ENCODE results near the gene ZSWIM4.
"Not testable (repeated sequence)": the region's sequence is repeated elsewhere in the genome, so short reads cannot be mapped to it uniquely, and the experiment has no call there.

Gene ZSWIM4
- total RNA-seq, result 7.1 reads per million, percentile 26 among the genes with 10 or more reads in this experiment

DNA sequence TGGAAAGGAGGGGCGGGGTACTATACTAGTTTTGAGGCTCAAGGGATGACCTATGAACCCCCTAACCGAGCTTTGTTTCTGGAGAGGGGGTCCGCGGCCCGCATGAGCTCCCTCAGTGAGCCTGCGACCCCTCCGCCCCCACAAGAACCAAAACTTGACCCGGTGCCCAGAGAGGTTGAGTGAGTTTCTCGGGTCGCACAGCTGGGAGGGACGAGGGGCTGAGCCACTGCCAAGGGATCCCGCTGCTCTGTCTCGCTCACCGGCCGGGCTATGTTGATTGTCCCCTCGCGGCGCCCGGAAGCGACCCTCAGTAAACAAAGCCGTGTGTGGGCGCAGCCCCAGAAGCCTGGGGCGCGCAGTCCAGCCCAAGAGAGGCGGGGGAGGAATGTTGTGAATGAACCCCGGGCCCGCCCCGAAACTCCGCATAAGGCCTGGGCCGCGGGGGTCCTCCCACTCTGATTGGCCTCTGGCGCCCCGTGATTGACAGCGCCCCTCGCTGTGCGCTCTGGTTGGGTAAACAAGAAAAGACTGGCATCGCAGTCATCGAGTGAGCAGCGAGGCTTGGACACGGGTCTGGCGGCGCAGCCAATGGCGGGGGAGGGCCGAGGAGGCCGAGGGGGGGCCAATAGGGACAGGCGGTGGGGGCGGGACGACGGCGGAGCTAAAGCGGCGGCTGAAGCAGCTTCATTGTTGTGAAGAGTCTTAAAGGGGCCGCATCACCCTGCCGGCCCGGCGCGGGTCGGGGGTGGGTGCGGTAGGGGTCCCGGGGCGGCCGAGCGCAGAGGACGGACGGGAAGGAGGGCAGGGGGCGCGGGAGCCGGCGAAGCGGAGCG, at the start of gene ZSWIM4:
Gene ZSWIM4, plus strand, starts transcription at position 687 of the 833 bp plus-strand sequence. CDS start 206 bp downstream, outside the sequence.
- peak; percentile 76 for DNase-seq

DNA sequence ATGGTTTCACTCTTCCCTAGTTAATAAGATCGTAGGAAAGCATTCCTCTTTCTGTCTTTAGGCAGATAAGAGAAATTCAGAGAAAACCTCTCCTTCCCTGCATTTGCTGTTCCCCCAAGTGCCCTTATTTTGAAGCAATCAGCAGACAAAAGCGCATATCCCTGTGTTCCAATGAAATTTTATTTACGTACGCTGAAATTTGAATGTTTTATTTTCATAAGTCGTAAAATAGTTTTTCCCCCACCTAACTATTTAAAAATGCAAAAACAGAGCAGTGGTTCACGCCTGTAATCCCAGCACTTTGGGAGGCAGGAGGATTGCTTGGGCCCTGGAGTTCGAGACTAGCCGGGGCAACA, 48.2 kb upstream of the ZSWIM4 start:
- DNase-seq, result no peak

DNA sequence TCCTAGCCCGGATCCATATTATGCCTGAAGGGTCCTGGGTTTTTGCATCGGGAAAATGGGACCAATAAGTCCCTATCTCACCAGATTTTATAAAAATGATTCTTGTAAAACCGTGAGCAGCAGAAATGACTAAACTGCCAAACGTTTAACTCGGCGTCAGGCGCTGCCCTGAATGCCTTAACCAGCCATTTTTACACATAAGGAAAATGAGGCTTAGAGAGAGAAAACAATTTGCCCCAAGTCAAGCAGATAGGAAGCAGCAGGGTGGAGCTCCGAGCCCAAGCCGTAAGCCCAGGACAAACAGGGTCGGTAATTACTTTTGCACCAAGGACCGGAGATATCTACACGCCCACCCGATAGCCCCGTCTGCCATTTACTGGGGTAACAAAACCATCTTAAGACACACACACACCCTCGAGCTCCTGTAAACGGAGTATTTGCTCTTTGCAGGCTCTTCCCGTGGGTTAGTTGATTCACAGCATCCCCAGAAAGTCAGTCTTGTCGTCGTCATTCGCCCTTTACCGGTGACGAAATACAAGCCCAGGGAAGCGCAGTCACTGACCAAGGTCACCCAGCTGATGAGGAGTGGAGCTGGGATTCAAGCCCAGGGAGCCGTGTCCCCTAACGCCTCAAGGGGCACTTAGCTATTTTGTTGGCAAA, 46.9 kb upstream of the ZSWIM4 start:
- DNase-seq, result no peak

DNA sequence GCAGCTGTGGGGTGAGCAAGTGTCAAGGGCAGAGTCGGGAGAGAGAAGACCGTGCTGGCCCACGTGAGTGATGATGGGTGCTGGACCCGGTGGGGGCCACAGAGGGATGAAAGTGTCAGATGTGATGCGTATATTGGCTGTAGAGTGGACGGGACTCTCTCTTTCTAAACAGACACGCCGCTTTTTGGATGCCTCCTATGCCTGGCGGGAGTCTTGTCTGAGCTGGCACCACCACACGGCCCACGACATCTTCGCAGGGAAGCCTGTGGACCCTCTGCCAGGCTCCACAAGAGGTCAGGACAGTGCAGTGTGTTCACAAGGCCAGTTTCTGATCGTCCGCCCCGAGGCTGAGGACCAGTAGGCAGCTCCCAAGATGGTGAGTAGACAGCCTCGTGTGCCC, 43.8 kb upstream of the ZSWIM4 start:
- DNase-seq, result no peak

DNA sequence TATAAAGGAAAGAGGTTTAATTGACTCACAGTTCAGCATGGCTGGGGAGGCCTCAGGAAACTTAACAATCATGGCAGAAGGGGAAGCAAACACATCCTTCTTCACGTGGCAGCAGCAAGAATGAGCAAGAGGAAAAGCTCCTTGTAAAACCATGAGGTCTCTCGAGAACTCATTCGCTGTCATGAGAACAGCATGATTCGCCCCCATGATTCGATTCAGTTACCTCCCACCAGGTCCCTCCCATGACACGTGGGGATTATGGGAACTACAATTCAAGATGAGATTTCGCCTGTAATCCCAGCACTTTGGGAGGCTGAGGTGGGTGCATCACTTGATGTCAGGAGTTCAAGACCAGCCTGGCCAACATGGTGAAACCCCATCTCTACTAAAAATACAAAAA, 41.6 kb upstream of the ZSWIM4 start:
- DNase-seq, result not testable (repeated sequence)

DNA sequence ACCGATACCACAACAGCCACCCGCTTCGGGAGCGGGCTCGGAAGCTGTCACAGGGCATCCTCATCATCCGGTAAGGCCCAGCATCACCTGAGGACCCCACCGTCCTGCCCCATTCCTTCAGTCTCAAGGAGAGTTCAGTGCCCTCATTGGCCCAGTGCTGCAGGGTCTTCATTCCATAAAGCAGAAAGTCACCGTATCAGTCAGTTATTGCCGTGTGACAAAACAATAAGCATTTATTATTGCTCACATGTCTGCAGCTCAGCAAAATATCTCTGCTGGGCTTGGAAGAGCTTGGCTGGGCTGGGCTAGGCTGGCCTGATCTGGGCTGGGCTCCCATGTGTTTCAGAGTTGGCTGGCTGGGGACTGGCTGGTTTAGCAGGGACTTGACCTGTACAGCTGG, 39.0 kb upstream of the ZSWIM4 start:
- DNase-seq, result no peak

DNA sequence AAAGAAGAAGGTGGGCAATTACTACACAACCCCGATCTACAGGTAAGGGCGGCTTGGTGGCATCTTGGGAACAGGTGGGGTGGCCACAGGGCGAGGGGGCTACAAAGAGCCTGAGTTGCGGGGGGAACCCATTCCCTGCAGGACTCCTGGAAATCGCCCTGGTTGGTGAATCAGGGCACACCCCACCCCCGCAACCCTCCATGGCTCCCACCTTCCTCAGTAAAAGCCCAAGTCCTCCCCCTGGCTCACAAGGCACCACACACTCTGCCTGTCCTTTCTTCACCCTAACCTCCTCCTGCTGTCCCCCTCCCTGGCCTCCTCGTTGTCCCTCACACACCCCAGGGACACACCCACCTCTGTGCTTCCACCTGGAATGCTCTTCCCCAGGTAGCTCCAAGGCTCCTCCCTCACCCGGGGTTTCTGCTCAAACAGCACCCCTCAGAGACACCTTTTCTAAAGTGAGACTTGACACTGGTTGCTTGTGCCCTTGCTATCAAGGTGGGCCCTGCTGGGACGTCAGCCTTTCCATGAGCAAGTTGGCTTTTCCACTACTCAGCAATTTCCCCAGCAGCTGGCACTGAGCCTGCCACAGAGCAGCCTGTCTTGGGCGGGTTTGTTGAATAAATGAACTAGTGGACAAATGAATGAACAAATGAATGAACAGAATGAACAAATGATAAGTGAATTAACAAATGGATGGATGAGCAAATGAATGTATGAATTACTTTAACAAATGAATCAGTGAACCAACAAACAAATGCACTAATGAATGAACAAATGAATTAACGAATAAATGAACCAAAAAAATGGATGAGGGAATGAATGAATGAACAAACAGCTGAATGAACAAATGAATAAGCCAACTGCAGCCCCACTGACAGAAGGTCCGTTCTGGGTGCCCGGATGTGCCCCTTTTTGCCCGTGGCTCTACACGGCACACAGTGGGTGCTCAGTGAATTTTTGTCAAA, 37.2 kb upstream of the ZSWIM4 start:
- no peak for DNase-seq

DNA sequence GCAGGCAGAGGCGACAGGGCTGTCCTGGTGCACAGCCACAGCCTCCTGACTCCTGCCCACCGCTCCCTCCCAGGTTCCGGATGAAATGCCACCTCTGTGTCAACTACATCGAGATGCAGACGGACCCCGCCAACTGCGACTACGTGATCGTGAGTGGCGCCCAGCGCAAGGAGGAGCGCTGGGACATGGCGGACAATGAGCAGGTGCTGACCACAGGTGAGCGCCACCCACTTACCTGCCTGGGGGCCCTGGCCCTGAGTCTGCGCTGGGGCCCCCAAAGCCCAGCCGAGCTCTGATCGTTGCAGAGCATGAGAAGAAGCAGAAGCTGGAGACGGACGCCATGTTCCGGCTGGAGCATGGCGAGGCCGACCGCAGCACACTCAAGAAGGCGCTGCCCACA, 36.4 kb upstream of the ZSWIM4 start:
- no peak for DNase-seq

DNA sequence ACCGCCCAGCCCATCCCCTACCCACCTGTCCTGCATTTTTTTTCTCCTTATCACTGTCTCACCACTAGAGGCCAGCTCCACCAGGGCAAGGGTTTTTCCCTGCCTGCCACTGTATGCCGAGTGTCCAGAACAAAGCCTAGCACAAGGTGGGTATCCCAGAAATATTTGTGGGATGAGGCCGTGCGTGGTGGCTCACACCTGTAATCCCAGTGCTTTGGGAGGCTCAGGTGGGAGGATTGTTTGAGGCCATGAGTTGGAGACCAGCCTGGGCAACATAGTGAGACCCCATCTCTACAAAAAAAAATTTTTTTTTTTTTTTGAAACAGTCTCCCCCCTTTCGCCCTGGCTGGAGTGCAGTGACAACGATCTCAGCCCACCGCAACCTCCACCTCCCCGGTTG, 33.8 kb upstream of the ZSWIM4 start:
- no peak for DNase-seq

DNA sequence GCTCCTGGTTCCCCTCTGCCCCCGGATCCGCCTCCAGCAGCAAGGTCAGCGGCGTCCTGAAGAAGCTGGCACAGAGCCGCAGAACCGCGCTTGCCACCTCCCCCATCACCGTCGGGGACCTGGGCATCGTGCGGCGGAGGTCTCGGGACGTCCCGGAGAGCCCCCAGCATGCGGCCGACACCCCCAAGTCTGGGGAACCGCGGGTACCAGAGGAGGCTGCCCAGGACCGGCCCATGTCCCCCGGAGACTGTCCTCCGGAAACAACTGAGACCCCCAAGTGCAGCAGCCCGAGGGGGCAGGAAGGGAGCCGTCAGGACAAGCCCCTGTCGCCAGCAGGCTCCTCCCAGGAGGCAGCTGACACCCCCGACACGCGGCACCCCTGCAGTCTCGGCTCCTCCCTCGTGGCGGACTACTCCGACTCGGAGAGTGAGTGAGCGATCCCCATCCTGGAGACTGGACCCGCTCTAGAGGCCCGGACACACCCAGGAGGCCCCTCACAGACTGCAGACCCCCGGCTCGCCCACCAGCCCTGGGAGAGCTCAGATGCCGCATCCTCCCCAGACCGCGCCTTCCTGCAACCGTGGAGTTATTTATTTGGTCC, 32.5 kb upstream of the ZSWIM4 start:
- DNase-seq, result no peak

DNA sequence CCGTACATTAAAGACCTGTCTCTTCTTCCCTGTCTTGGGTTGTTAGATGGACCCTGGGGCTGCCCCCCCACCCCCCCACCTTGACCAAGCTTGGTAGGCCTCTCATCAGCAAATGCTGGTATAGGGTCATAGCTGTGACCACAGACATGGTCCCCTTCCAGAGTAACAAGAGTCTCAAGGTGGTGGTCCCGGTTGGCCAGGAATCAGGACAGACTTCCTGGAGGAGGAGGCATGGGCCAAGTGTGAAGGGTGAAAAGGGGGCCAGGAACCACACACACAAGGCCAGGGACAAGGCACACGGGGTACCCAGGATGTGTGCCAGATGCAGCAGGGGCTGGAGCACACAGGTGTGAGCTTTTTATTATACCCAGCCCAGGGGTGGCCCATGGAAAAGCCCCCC, 32.0 kb upstream of the ZSWIM4 start:
- no peak for DNase-seq

DNA sequence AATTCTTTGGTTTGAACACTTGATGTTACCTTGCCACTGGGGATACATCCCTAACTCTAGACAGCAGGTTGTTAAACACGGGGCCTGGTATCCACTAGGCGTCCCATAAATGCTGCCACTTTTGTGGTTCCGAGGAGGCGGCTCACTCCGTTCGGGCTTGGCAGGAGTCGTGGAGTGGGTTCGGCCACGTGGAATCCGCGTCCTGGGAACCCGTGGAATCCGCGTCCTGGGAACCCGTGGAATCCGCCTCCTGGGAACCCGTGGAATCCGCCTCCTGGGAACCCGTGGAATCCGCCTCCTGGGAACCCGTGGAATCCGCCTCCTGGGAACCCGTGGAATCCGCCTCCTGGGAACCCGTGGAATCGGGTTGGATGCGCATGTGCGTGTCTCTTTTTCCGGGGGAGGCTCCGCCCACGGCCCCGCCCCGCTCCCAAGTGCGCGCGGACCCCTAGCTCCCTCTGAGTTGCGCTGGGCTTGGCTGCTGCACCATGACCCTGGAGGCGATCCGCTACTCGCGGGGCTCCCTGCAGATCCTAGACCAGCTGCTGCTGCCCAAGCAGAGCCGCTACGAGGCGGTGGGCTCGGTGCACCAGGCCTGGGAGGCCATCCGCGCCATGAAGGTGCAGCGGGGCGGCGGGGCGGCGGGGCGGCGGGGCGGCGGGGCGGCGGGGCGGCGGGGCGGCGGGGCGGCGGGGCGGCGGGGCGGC, 31.0 kb upstream of the ZSWIM4 start, which contains the start of gene MRI1:
Gene MRI1, plus strand, starts transcription at position 422 of the 707 bp plus-strand sequence. Its CDS starts 67 bp downstream, at position 489.
- DNase-seq, result peak; percentile 46

DNA sequence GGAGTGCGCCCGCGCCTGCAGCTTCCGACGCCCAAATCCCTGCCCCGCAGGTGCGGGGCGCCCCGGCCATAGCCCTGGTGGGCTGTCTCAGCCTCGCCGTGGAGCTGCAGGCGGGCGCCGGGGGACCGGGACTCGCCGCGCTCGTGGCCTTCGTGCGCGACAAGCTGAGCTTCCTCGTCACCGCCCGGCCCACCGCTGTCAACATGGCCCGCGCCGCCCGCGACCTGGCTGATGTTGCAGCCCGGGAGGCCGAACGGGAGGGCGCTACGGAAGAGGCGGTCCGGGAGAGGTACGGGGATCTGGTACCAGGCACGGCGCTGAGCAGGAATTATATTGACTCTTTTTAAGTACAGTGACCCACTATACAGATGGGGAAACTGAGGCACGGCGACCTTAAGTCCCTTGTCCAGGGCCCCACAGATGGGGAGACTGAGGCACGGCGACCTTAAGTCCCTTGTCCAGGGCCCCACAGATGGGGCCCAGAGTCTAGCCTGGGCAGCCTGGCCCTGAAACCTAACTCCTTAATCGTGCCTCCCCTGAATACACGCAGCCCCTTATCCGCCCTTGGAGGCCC, 30.3 kb upstream of the ZSWIM4 start:
- DNase-seq, result peak; percentile 28

DNA sequence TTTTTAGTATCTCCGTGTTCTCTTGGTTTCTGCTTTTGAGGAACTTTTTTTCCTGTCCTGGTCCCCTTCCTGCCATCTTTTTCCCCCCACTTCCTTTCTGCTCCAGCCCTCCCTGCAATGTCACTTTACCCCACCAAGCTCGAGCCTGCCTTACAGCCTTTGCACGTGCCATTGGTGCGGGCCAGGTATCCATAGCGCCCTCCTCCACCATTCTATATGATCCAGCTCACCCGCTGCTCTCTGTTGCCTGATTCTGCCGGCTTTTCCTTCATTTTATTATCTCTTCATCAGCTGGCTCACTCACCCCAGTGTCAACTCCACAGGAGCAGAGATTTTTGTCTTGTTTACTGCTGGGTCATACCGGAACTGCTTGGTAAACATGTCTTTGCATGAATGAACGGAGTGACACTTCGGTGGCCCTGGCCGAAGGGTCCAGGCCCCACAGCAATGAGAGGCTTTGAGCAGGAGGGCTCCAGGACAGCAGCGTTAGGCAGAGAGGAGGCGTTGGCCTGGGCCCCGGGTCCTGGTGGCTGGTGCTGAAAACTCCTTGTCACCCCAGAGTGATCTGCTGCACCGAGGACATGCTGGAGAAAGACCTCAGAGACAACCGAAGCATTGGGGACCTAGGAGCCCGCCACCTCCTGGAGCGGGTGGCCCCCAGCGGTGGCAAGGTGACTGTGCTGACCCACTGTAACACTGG, 29.7 kb upstream of the ZSWIM4 start:
- no peak for DNase-seq

DNA sequence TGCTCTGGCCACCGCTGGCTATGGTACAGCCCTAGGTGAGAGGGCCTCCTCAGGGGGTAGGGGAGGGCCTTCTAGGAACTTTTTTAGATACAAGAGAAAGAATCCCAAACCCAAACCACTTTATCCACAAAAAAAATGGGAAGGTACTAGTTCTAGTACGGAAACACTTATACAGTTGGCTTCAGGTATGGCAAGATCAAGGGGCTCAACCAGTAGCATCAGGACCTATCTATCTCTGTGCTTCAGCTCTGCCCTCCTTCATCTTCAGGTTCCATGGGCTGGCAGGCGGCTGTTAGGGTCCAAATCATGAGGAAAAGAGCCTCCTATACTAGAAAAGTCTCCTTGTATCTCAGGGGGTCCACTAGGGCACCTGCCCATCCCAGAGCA, 29.2 kb upstream of the ZSWIM4 start:
- DNase-seq, result no peak

DNA sequence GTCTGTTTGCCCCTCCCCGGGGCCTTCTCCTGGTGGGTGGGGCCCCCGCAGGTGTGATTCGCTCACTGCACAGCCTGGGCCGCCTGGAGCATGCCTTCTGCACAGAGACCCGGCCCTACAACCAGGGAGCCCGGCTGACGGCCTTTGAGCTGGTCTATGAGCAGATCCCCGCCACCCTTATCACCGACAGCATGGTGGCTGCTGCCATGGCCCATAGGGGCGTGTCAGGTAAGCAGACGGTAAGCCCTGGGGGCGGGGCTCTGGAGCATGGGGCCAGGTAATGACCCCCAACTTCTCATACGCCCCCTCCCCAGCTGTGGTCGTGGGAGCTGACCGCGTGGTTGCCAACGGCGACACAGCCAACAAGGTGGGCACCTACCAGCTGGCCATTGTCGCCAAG, 26.7 kb upstream of the ZSWIM4 start:
- DNase-seq, result no peak

DNA sequence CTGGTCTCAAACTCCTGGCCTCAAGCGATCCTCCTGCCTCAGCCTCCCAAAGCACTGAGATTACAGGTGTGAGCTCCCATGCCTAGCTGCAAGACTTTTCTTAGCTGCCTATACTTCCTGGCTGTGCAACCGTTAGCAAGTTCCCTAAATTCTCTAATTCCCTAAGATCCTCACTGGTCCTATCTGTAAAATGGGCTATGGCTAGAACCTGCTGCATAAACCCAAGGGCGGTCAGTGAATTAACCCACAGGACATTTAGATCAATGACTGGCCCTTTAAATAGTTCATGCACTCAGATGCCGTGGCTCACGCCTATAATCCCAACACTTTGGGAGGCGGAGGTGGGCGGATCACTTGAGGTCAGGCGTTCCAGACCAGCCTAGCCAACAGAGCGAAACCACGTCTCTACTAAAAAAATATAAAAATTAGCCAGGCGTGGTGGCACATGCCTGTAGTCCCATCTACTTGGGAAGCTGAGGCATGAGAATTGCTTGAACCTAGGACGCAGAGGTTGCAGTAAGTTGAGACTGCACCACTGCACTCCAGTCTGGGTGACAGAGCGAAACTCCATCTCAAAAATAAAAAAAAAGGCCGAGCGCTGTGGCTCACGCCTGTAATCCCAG, 25.1 kb upstream of the ZSWIM4 start:
- no peak for DNase-seq

DNA sequence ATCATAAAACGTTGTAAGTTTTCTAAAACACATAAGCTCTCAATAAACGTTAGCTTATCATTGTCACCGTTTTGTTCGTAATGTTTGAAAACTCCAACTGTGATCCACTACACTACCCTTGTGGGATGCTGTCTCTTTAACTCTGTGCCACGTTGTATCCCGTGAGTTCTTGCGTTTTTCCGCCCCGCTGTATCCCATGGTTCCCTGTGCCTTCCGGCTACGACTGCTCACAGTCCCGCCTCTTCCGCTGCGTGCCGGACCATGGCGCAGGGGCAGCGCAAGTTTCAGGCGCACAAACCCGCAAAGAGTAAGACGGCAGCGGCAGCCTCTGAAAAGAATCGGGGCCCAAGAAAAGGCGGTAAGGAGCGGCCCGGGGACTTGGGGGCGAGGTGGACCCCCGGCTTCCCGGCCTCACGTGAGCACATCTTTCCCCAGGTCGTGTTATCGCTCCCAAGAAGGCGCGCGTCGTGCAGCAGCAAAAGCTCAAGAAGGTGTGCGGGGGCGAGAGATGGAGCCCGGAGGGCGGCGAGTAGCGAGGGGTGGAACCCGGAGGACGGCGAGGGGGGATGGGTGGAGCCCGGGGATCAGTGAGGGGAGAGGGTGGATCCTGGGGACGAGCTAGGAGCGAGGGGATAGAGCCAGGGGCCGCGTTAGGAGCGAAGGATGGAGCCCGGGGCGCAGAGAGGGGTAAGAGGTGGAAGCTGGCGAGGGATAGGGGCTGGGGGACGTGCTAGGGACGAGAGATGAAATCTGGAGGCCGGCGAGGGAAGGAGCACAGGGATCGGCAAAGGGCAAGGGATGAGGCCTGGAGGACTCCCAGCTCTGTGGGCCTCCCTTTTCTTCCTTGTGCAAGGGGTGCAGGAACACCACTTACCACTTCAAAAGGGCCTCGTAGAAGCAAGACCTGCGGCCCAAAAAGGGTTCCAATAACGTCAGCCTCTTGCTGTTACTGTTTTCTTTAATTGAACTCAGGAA, 20.7 kb upstream of the ZSWIM4 start, which contains the start of gene C19orf53:
Gene C19orf53, plus strand, starts transcription at position 240 of the 975 bp plus-strand sequence. Its CDS starts 22 bp downstream, at position 262.
- DNase-seq, result peak; percentile 87

DNA sequence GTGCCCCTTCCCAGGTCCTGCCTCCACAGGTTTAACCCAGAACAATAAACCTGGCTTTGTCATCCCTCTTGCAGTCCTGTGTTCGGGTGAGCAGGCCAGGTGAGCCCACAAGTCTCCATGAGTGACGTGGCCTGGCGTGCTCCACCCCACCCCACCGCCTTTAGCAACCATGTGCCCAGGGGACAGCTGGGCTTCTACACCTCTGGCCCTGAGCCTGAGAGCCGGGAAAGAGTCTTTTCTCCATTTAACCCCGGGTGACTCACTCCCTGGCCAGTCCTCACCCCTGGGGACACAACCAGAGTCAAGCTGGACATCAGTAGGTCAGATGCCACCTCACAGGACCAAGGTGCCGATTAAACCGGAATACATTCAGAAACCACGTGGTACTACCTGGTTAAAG, 16.8 kb upstream of the ZSWIM4 start:
- no peak for DNase-seq
